Amniotic stem cell (primary cell): ENCODE measurements around the gene WDR88.
"Not testable (repeated sequence)": the region's sequence is repeated elsewhere in the genome, so short reads cannot be mapped to it uniquely, and the experiment has no call there.

ENCODE experiments used
- DNase-seq: peaks from one replicate; lab custom pipeline; 2025; lab: John Stamatoyannopoulos, UW

The WDR88 gene, protein sequence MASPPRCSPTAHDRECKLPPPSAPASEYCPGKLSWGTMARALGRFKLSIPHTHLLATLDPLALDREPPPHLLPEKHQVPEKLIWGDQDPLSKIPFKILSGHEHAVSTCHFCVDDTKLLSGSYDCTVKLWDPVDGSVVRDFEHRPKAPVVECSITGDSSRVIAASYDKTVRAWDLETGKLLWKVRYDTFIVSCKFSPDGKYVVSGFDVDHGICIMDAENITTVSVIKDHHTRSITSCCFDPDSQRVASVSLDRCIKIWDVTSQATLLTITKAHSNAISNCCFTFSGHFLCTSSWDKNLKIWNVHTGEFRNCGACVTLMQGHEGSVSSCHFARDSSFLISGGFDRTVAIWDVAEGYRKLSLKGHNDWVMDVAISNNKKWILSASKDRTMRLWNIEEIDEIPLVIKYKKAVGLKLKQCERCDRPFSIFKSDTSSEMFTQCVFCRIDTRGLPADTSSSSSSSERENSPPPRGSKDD

DNA sequence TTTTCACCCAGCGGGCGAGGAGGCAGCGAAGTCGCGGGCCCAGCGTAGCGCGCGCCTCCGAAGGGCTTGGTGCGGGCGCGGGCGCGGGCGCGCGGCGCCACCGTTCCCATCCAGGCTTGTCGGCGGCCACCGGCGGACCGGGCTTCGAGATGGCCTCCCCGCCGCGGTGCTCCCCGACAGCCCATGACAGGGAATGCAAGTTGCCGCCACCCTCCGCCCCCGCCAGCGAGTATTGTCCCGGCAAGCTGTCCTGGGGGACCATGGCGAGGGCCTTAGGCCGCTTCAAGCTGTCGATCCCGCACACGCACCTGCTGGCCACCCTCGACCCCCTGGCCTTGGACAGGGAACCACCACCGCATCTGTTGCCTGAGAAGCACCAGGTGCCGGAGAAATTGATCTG lies at the start of gene WDR88:
Gene WDR88 (plus strand): TSS at position 94 of the 400 bp plus-strand sequence. CDS start 56 bp downstream, at position 150.
- no peak for DNase-seq

DNA sequence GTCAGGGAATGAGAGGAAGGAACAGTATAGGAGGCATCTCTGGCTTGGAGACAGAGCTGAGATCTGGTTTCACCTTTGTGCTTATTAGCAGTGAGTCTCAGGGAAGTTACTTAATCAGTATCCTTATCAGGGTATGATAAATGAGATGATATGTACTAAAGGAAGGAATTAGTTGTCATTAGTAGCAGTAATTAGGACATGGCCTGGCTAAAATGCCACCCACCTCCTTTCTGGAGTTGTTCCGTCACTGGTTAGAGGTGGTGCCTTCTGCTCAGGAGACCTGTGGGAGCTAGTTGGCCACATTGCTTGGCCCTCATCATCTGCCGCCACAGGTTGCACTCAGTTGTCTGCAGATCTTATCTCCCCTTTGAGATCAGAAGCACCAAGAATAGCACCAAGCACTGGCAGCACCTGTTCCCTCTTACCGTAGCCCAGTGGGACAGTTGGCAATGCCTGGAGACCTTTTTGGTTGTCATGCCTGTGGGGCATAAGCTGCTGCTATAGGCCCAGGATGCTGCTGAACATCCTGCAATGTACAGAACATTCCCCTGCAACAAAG lies 46.3 kb upstream of the WDR88 start:
- DNase-seq = no peak

- no peak for DNase-seq
Observed at GRCh38 chr19:33086955-33087354, 45.0 kb upstream of the WDR88 start.

DNA sequence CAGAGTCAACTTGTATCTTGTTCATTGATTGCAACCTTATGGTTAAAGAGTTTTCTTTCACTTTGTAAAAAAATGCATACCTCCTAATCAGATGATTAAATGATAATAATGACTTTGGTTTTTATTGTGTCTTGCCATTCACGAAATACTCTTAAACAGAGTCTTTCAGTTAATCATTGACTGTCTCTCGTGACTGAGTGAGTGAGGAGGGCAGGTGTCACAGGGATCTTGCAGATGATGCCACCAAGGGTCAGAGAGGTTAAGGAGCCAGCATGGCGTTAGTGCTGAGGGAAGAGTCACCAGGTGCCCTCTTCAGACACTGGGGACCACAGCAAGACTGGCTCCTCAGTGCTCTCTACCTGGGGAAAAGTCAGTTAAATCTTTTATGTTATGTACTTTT lies 42.9 kb upstream of the WDR88 start:
- no peak for DNase-seq

DNA sequence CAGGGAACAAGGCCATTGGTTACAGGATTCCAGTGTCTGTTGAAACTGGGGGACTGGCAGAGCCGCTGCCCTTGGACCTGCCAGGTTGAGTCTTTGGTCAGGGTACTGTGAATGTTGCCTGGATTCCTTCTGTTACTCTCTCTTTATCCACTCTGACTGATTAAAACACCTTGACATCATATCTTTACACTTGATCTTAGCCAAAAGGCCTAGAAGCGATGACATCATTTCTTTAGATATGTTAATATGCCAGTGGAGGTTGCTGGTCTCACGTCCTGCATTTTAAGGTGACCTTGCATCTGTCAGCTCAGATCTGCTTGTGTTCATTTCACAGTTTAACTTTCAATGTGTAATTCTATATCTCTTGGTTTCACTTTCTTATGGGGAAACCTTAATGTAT lies 41.7 kb upstream of the WDR88 start:
- no peak for DNase-seq

DNA sequence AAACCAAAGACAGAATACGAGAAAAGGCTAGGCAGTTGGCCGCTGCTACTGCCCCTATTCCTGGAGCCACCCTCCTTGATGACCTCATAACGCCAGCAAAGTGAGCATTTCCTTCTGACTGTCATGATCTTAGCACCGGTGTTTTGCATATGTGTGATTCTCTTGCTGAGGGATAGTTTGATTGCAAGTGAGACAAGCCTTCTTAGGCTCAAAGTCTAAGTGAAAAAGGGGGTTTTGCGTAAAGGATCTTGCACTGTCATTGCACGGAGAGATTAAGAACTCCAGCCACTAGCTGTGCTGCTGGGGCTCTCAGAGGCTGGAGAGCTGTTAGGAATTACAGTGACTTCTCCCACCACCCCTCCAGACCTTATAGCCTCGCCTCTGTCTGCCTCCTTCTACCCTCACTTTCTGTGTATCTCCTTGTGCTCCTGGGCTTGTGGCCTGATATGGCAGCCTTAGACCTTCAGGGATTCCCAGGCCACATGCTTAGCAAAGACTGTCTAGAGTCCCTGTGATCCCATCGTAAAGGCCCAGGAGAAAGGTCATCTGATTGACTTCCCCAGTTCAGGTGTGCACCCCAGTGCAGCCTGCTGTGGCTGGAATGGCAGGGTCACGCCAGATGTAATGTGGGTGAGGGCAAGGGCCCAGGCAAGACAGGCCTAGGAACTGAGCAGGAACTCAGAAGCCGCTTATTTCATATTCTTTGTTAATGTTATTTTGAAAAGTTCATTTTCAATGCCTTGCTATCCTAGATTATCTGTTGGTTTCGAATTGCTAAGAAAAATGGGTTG lies 38.3 kb upstream of the WDR88 start:
- DNase-seq = no peak

- DNase-seq = no peak
Observed at GRCh38 chr19:33094436-33095067, 37.4 kb upstream of the WDR88 start.

DNA sequence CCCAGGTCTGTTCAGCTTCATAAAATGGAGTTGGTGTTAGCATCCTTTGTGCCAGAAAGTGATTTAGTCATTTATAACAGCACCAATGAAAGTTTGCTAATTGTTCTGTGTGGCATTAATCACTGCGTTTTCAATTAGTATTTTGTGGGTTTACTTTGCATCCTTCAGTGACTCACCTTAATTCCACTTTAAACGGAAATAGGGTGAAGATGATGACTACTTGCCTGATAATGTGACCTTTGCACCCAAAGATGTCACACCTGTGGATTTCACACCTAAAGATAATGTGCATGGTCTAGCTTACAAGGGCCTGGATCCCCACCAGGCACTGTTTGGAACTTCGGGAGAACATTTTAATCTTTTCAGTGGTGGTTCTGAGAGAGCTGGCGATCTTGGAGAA lies 35.9 kb upstream of the WDR88 start:
- DNase-seq = no peak

DNA sequence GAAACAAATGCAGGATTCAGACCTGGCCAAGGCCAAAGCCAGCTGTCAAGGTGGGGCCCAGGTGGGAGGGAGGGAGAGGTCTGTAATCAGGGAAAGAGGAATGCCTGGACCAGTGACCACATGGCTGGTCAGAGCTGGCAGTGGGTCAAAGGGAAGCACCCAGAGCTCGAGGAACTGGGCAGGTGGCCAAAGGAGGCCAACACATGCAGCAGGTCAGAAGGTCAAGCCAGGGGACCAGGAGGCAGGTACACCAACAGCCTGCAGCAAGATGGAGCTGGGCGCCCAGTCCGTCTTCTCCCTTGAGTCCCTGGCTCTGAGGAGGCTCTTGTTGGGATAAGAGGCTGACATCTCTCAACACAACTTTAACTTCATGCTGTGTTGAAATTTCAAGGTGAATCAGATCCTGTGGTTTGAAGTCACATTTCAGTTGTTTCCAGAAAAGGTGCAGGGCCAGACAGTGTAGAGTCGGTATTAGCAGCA lies 33.8 kb upstream of the WDR88 start:
- no peak for DNase-seq

GRCh38 chr19:33100894-33101644 lies 30.8 kb upstream of the WDR88 start:
- DNase-seq = no peak

GRCh38 chr19:33102893-33103292 lies 29.0 kb upstream of the WDR88 start:
- no peak for DNase-seq

- no peak for DNase-seq
Observed at GRCh38 chr19:33108161-33108560, 23.8 kb upstream of the WDR88 start.

- no peak for DNase-seq
Observed at GRCh38 chr19:33110137-33110910, 21.6 kb upstream of the WDR88 start.

GRCh38 chr19:33111587-33111986 lies 20.3 kb upstream of the WDR88 start:
- DNase-seq = no peak

DNA sequence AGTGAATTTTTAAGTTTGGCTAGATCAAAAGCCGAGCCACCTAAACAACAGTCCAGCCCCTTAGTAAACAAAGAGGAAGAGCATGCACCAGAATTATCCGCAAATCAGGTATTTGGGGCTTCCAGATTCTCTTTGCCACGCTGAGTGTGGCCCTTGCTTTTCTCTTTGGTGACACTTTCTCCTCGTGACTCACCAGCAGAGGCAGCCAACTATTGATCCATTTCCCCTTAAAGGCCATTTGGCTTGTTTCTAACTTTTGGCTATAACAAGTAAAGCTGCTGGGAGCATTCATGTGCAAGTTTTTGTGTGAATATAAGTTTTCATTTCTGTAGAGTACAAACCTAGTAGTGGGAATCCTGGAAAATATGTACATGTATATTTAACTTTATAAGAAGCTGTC lies 17.6 kb upstream of the WDR88 start:
- no peak for DNase-seq

DNA sequence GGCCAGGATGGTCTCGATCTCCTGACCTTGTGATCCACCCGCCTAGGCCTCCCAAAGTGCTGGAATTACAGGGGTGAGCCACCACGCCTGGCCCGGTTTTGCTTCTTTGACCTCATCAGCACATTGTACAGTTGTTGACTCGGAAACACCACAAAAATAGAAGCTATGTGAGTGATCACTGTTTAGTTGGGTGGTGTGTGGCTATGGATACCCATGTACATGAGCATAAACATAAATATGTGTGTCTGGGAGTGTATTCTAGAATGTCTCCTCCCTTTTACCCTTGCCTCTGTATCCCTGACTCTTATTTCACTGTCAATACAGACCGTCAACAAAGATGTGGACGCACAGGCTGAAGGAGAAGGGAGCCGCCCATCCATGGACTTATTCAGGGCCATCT lies 14.4 kb upstream of the WDR88 start:
- DNase-seq = no peak

DNA sequence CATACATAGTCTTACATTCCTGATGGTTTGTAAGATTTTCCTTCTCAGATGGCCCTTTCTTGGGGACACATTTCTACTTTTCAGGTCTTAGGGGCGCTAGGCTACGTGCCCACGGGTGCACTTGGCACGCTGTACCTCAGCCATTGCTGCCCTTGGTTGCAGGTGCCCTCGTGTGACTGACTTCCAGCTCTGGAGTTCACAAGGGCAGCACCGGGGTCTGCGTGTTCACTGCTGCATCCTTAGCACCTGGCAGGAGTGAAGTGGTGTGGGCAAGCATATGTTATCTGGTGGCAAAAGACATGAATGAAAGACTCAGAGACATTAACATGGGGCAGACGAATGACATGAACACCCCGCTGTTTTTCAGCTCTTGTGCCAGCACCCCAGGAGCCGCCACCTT lies 13.3 kb upstream of the WDR88 start:
- no peak for DNase-seq

GRCh38 chr19:33124207-33125098 lies 7.5 kb upstream of the WDR88 start:
- DNase-seq = no peak

- no peak for DNase-seq
Observed at GRCh38 chr19:33125929-33126388, 6.0 kb upstream of the WDR88 start.

- not testable (repeated sequence) for DNase-seq
Observed at GRCh38 chr19:33126712-33127111, 5.2 kb upstream of the WDR88 start.
